ENCODE data around the gene GRB2. TPM values are rescaled to one million over a fixed set of nuclear protein-coding genes. Genes with fewer than 3 reads are reported as not detected.
"Not testable (repeated sequence)": the region's sequence is repeated elsewhere in the genome, so short reads cannot be mapped to it uniquely, and the experiment has no call there.

The GRB2 gene
- total and polyA plus RNA-seq, 12 donors = 23.5 to 85.5 (median 52.0) TPM

DNA sequence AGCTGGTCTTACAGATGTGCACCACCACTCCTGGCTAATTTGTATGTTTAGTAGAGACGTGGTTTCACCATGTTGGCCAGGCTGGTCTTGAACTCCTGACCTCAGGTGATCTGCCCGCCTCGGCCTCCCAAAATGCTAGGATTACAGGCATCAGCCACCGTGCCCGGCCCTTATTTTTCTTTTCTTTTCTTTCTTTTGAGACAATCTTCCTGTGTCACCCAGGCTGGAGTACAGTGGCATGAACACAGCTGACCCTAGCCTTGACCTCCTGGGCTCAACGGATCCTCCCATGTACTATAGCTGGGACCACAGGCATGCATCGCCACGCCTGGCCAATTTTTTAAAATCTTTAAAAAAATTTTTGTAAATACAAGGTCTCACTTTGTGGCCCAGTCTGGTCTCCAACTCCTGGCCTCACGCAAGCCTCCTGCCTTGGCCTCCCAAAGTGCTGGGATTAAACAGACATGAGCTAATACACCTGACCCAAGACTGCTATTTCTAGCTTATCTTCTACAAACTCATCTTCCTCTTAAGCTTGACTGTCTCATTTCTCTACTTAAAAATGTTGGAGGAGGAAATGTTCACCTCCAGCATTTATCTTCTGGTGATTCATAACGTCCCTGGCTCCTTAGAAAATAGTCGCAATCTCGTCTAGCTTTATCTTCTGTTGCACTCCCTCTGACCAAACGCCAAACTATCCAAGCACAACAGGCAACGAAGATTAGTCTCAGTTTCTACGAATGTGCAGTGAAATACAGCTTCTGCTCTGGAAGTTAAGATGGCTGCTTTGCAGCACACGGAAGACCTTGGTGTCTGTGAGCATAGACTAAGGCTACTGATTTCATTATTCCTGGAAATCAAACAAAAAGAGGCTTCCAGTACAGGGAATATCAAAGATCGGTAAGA is 42.7 kb upstream of the GRB2 start:
- DNase-seq = no peak
- 76 to 80% methylated on average over 17 of the region's 17 CpGs for WGBS, 2 donors
- intact Hi-C loops (cut with DNase I) = no loop called here
- peaks cover 0 to 19% (median 11%) of the 10 kb centered on the region in 9 donors for H3K4me1 ChIP-seq
- H3K36me3 ChIP-seq = no peaks in the 10 kb centered on the region
- ATAC-seq = no peak
- H3K27ac ChIP-seq = no peak overlapping the region
- H3K9me3 ChIP-seq = no peaks in the 10 kb centered on the region
- no peak overlapping the region for H3K4me3 ChIP-seq
- no peaks in the 10 kb centered on the region for H3K27me3 ChIP-seq
- TF ChIP-seq, protein P1, sequence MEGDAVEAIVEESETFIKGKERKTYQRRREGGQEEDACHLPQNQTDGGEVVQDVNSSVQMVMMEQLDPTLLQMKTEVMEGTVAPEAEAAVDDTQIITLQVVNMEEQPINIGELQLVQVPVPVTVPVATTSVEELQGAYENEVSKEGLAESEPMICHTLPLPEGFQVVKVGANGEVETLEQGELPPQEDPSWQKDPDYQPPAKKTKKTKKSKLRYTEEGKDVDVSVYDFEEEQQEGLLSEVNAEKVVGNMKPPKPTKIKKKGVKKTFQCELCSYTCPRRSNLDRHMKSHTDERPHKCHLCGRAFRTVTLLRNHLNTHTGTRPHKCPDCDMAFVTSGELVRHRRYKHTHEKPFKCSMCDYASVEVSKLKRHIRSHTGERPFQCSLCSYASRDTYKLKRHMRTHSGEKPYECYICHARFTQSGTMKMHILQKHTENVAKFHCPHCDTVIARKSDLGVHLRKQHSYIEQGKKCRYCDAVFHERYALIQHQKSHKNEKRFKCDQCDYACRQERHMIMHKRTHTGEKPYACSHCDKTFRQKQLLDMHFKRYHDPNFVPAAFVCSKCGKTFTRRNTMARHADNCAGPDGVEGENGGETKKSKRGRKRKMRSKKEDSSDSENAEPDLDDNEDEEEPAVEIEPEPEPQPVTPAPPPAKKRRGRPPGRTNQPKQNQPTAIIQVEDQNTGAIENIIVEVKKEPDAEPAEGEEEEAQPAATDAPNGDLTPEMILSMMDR (IDR thresholded peaks at IDR 0.05) = no peak

DNA sequence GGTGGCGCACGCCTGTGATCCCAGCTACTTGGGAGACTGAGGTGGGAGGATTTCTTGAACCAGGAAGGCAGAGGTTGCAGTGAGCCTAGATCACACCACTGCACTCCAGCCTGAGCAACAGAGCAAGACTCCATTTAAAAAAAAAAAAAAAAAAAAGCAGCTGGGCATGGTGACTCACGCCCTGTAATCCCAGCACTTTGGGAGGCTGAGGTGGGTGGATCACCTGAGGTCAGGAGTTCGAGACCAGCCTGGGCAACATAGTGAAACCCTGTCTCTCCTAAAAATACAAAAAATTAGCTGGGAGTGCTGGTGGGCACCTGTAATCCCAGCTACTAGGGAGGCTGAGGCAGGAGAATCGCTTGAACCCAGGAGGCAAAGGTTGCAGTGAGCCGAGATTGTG is 40.4 kb upstream of the GRB2 start:
- ATAC-seq; DNase-seq; H3K36me3 ChIP-seq; H3K4me3 ChIP-seq; H3K27ac ChIP-seq; intact Hi-C loops (cut with DNase I); H3K27me3 ChIP-seq; H3K9me3 ChIP-seq: not testable (repeated sequence)
- WGBS, 2 donors = 94 to 95% methylated on average over 6 of the region's 6 CpGs
- H3K4me1 ChIP-seq = peaks cover 0 to 34% (median 25%) of the 10 kb centered on the region in 9 donors

DNA sequence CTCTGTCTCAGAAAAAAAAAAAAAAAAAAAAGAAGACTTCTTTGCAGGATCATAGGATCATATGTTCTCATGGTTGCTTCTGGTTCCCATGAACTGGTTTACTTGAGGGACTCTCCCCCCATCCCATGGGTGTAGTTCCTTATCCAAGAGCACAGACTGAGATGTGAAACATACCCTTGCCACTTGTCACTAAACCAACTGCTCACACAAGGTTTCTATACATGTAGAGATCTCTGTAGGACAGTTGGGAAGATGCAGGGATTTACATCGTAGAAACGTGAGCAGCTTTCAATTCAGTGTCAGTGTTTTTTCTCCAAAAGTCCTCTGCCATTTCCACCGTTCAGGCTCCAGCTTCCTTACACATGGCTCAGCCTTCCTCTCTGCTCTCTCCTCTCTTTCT is 39.8 kb upstream of the GRB2 start:
- 80 to 87% methylated on average over 3 of the region's 3 CpGs for WGBS, 2 donors
- DNase-seq = no peak
- H3K27ac ChIP-seq = peak overlapping the region in 3 of 10 donors; percentile 80 to 88 (median 87)
- H3K4me3 ChIP-seq = no peak overlapping the region
- no peaks in the 10 kb centered on the region for H3K9me3 ChIP-seq
- no peaks in the 10 kb centered on the region for H3K36me3 ChIP-seq
- peaks cover 0 to 40% (median 30%) of the 10 kb centered on the region in 9 donors for H3K4me1 ChIP-seq
- no peaks in the 10 kb centered on the region for H3K27me3 ChIP-seq
- TF ChIP-seq, protein P1 (IDR thresholded peaks at IDR 0.05) = no peak
- ATAC-seq = no peak
- intact Hi-C loops (cut with DNase I) = no loop called here

DNA sequence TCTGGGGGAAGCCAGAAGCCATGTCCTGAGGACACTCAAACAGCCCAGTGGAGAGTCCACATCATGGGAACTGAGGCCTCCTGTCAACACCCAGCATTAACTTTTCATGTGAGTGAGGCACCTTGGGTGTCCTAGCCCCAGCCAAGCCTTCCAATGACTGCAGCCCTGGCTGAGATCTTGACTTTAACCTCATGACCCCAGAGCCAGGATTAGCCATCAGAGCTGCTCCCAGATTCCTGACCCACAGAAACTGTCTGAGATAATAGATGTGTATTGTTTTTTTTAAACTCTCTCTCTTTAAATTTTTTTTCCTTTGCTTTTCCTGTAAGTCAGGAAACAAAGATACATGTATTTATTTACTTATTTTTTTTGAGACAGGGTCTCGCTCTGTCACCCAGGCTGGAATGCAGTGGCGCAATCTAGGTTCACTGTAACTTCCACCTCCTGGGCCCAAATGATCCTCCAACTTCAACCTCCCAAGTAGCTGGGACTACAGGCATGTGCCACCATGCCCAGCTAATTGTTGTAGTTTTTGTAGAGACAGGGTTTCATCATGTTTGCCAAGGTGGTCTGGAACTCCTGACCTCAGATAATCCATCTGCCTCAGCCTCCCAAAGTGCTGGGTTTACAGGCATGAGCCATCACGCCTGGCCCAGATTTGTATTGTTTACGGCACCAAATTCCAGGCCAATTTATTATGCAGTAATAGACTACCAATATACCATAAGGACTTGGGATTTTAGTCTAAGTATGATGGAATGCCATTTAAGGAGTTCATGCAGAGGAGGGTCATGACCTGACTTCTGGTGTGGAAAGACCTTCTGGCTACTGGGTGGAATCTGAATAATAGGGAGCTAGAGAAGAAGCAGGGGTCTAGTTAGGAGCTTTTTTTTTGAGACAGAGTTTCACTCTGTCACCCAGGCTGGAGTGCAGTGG is 37.0 kb upstream of the GRB2 start:
- intact Hi-C loops (cut with DNase I) = loop anchor here in 1 of 10 donors (5.0 kb wide), 1 partner anchor 35 kb away; no protein-coding TSS in a partner anchor
- 69 to 76% methylated on average over 4 of the region's 4 CpGs for WGBS, 2 donors
- Histone ChIP-seq H3K4me3 (no peak overlapping the region), H3K9me3 (no peaks in the 10 kb centered on the region), H3K4me1 (peaks cover 0 to 43% (median 30%) of the 10 kb centered on the region in 9 donors), H3K27ac (peak overlapping the region in 7 of 10 donors; percentile 1 to 87 (median 76)), H3K27me3 (no peaks in the 10 kb centered on the region), H3K36me3 (no peaks in the 10 kb centered on the region)
- DNase-seq = no peak
- TF ChIP-seq, protein P1 (IDR thresholded peaks at IDR 0.05) = no peak
- ATAC-seq = peak in 3 of 8 donors; percentile 17 to 45 (median 29)
